GM18505 (cell line): ENCODE data around the gene MDGA2.

Source experiments
- ATAC-seq: cut with Tn5 transposase; IDR thresholded peaks from one replicate; pipeline ENCODE4 v1.9.1; 2021; ENCODE audit not compliant: unreplicated experiment
- POLR2A ChIP-seq: IDR thresholded peaks from 4 replicates; pipeline ENCODE4 v1.6.1; 2011; ENCODE audit warnings: borderline replicate concordance; ENCODE audit not compliant: insufficient read depth, insufficient read length; ENCODE audit errors: extremely low read depth

MDGA2 gene

DNA sequence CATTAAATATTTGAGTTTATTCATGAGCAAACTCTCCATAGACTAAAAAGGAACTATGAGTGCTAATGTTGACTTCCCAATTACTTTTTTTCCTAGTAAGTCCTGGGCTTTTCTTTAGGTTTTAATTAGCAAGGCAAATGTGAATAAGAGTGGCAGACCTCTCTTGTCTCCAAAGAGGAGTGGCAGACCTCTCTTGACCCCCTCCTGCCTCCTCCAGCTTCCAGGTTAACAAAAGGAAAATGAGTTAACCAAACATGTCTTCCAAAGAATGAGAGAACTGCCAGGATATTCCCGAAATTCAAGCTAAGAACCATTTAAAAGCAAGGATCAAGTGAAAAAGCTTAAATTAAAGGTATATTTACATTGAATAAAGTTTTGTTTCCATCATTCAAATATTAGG lies 253.2 kb downstream of the MDGA2 start:
- TF ChIP-seq POLR2A: no peak
- ATAC-seq: no peak

DNA sequence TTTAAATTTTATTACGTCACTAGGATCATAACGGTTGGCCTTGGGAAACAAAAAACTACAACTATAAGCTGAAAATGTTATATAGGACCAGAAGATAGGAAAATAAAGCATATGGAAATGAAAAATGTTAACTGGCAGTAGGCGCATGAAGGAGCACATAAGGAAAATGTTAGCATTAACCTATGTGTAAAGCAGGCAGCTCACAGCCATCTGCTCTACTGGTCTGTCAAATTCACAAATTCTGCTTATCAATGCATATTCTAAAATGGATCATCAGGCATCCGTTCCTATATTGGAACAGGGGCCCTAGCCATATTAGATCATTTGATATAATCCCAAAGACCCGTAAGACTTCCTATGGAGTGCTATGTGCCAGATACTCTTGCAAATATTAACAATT lies 263.9 kb downstream of the MDGA2 start:
- no peak for ATAC-seq
- no peak for TF ChIP-seq POLR2A

DNA sequence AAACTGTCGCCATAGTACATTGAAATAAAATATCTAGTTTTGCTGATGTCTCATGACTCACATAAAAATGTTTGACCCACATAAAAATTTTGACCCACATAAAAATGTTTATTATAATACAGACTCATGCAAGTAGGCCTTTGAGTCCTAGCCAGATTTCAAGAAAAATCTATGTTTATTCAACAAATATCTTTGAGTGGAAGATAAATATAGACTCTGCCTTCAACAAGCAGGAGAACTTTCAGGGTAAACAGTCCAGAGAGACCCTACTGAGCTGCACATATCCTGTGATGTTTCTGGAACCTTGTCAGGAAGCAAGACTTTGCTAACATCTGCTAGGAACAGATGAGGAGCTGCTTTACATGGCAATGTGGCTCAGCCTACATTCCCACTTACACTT lies 283.1 kb downstream of the MDGA2 start:
- no peak for ATAC-seq
- no peak for TF ChIP-seq POLR2A

DNA sequence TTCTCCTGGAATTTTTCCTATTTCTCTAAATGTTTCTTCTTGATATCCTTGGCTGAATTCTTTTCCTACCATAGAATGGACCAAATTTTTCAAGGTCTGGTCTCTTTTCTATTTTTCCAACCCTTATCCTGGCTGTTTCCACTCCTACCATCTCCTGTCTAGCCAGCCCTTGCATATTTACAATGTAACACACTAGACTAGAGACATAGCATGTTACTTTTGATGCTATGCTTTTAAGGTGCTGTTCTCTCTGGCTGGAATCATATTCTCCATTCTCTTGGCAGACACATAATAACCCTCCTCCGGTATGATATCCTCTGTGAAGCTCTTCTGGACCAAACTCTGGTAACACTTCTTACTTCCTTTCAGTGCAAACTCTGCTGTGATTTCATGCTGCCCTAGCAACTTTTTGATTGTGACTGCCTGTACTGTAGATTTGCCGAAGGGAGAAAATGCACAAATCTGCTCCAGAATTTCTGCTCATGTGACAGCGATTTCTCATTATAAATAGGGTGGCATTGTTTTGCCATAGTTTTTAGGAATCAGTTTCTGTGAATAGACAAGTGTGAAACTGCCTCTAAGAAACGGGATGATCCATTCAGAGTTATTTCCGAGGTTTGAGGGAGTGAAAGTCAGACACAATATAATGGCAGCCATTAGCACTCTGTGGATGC lies 284.4 kb downstream of the MDGA2 start:
- no peak for TF ChIP-seq POLR2A
- ATAC-seq: no peak

DNA sequence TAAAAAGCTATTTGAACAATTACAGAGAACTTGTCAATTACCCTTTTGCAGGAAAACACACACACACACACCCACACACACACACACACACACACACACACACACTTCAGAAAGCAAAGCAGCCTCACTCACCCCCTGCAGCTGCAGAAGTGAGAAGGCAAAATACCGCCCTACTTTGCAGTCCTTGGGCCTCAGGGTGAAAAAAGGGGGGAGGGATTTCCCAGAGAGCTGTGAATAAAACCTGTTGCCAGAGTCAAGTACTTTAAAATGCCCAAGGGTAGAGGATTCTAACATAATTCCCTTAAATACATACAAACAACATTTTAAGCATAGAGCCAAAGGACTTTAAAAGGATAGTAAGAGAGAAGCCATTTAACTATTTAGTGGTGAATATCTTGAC lies 285.9 kb downstream of the MDGA2 start:
- no peak for TF ChIP-seq POLR2A
- ATAC-seq: no peak

DNA sequence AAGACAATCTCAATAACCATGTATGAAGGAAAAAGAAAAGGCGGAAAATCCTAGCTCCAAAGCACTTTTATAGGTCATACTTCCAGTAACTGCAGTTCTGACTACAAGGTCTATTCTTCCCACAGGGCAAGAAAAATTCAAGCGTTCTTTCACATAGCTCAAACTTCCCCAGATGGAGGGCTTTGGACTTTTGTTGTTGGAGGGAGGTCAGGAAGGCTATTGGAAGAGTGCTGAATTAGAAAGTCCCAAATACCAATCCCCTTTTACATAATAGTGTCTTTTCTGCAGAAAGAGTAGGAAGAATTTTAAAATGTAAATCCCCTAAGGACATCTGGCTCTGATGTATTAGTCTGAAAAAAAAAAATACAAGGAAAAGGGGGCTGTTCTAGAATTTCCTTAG lies 309.4 kb downstream of the MDGA2 start:
- no peak for ATAC-seq
- no peak for TF ChIP-seq POLR2A

DNA sequence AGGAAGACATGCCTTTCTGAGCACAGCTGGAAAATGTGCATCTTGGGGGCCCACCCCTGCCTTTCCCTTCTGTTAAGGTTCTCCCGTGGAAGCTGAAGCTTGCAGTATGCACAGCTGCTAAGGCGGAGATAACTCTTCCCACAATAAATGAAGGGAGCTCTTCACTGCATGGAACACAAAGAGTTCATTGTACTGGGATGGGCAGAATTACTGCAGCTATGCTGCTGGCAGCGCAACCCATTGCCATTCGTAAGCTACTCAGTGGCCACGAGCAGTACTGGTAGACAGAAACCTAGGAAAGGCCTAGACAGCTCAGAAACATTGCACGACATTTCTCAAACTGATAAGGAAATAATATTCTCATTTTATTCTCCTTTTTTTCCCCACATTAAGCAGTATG lies 310.2 kb downstream of the MDGA2 start:
- no peak for ATAC-seq
- TF ChIP-seq POLR2A: no peak

DNA sequence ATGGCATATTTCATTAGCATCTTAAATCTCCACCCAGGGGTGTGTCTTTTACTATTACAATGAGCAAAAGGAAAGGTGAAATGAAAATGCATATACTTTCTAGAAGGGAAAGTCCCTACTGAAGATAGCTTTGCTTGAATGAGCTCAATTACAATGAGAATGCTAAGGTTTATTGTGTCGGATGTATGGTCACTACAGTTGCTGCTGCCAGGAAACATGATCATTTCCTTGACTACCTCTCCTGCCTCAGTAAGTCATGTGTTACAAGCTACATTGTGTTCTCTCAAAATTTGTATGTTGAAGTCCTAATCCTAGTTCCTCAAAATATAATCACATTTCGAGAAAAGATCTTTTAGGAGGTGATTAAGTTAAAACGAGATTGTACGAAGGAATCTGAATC lies 322.2 kb downstream of the MDGA2 start:
- no peak for ATAC-seq

DNA sequence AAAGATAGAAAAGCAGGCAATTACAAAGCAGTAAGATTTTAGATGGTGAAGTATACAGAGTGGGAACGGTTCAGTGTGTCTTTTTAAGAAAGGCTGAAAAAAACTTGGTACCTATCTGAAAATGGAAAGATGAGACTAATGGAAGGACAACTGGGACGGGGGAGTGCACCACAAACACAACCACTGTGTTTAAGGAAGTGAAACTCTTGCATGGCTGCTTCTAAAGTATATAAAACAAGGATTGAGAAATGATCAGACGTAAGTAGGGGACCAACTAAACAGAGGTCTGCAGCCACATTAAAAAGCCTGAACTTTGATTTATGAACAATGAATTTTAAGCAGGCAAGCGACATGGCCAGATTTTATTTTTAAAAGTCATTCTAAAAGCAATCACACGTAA lies 328.6 kb downstream of the MDGA2 start:
- ATAC-seq: peak; percentile 64

More for the DNA sequence above, 322.2 kb downstream of the MDGA2 start:
- TF ChIP-seq POLR2A: no peak

DNA sequence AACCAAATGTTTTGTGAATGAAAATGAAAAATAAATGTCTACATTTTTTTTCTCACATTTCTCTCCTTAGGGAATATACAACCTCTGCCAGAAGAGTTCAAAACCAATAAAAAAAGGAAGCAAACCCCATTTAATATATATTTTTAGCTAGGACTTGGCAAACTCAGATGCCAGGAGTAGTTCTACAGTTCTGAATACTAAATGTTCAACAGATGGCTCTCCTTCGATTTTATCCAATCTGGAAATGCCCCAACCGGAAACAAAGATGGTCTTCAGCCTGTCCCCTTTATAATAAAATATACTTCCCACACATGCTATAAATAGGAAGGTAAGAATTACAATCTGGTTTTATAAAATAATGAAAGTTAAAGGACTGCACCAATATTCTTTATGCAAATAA lies 330.4 kb downstream of the MDGA2 start:
- no peak for TF ChIP-seq POLR2A
- ATAC-seq: no peak

More for the DNA sequence above, 328.6 kb downstream of the MDGA2 start:
- TF ChIP-seq POLR2A: no peak

DNA sequence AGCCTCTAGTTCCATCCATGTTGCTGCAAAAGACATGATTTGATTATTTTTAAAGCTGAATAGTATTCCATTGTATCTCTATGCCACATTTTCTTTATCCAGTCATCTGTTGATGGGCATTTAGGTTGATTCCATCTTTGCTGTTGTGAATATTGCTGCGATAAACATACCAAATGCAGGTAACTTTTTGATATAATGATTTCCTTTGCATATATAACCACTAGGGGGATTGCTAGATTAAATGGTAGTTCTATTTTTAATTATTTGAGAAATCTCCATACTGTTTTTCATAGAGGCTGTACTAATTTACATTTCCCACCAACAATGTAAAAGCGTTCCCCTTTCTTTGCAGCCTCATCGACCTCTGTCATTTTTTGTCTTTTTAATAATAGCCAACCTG lies 342.5 kb downstream of the MDGA2 start:
- no peak for ATAC-seq
- no peak for TF ChIP-seq POLR2A

DNA sequence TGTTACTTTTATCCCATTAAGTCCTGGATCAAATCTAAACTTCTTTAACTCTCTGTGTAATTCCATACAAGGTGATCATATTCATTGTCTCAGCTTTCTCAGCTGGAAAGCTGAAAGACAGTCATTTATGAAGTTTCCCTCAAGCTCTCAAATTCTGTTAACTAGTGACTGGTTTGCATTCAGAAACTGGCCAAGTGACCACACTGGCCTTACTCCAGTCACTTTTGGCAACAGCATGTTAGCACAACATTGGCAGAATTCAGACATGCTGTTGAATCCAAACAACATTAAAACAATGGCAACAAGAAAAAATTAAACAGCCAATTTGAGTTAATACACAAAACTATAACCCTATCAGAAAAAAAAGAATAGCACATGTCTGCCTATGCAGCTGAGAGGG lies 343.3 kb downstream of the MDGA2 start:
- no peak for TF ChIP-seq POLR2A
- no peak for ATAC-seq

DNA sequence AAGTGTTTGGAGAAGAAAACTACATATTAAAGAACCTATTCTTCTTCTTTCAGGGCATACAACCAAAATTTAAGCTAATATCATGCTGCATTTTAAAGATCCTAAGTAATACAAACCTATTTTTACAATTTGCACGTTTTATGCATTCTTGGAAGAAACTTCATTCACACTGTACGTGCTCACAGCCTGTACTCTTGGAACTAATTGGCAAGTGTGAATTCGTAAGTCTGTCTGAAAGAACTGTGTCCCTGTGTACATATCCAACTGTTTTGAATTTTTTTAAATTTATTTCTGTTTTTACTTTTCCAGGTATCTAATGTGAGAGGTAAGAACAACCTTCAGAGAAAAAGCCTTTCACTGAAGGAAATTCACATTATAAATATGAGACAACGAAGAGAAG lies 347.0 kb downstream of the MDGA2 start:
- no peak for TF ChIP-seq POLR2A
- no peak for ATAC-seq

DNA sequence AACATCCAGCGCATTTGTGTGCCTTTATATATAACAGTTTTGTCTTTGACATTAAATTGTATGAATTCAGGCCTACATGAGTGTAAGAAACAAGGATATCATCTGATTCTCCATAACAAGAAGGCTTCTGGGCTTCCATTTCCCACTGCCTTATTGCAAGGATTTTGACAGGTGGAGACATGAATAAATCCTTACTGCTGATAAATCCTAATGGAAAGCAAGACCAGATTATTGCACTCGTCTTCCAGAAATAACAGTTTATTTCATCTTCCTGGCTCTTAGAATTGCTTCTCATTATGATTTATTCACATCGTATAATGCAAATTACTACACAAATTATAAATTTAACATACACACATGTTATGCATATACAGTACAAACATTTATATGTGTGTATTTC lies 348.1 kb downstream of the MDGA2 start:
- TF ChIP-seq POLR2A: no peak
- no peak for ATAC-seq

DNA sequence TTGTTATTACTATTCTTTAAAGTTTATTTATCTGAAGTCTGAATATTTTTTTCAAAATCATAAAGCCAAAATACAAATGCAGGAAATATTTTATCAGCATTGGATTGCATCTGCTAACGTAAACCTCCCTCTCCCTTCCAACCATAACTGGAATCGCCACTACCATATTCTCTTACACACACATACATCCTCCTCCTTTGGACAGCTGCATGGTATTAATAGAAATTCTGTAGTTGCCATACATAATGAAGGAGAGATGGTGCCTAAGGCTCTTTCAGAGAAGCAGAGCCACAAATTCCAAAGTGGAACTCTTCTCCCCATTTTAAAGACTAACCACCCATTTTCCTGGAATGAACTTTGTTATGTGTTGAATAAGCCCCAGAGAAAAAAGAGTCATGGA lies 352.7 kb downstream of the MDGA2 start:
- TF ChIP-seq POLR2A: no peak
- ATAC-seq: no peak
